Activated CD4-positive, alpha-beta memory T cell treated with anti-CD3 and anti-CD28 coated beads for 36 hours (primary cell): ENCODE measurements around the gene PTPRT. TPM values are rescaled to one million over a fixed set of nuclear protein-coding genes. Genes with fewer than 3 reads are reported as not detected.

ENCODE experiments used
- CTCF ChIA-PET: fragments of 350-600 bp; sonication (Branson Sonifier 250); formaldehyde crosslinking; loops from one replicate; lab custom pipeline; 2021; ENCODE audit warnings: antibody characterized with exemption, inconsistent platforms; lab: Charles Lee
- POLR2A ChIA-PET: fragments of 350-600 bp; sonication (Branson Sonifier 250); formaldehyde crosslinking; loops from one replicate; lab custom pipeline; 2021; ENCODE audit warnings: antibody characterized with exemption; lab: Charles Lee
- DNase-seq: peaks from one replicate; pipeline ENCODE4 v3.0.0-alpha.2; 2020
- H3K27ac Mint-ChIP-seq: one replicate; pipeline ENCODE4 v1.8.0; 2021; ENCODE audit warnings: mixed read lengths
- H3K27me3 Mint-ChIP-seq: one replicate; pipeline ENCODE4 v1.8.0; 2021; ENCODE audit warnings: mixed read lengths
- H3K36me3 Mint-ChIP-seq: one replicate; pipeline ENCODE4 v1.8.0; 2021; ENCODE audit warnings: mixed read lengths
- H3K4me1 Mint-ChIP-seq: one replicate; pipeline ENCODE4 v1.8.0; 2021; ENCODE audit warnings: low read depth, mixed read lengths
- H3K4me3 Mint-ChIP-seq: one replicate; pipeline ENCODE4 v1.8.0; 2021; ENCODE audit warnings: mild to moderate bottlenecking, mixed read lengths
- H3K9me3 Mint-ChIP-seq: one replicate; pipeline ENCODE4 v1.8.0; 2021; ENCODE audit warnings: mixed read lengths
- intact Hi-C: fragments of 100-400 bp; cut with micrococcal nuclease; formaldehyde crosslinking; loops from one replicate; pipeline ENCODE4 v1.15.1; 2023
- total RNA-seq, 2 experiments: library from RNA; stranded (reverse); gene quantifications; one replicate each; pipeline ENCODE4 v1.2.3, GENCODE V29; 2021

The PTPRT gene
- total RNA-seq, 2 experiments from 2014 or later: not detected

- Mint-ChIP-seq H3K27ac (no peak overlapping the region), H3K36me3 (no peaks in the 10 kb centered on the region), H3K4me3 (no peak overlapping the region), H3K4me1 (no peaks in the 10 kb centered on the region), H3K27me3 (no peaks in the 10 kb centered on the region), H3K9me3 (no peaks in the 10 kb centered on the region)
- ChIA-PET POLR2A (no interaction called here), CTCF (no interaction called here)
- DNase-seq: no peak
- intact Hi-C loops: no loop called here
These were observed 316.4 kb downstream of the PTPRT start for GRCh38 chr20:42873259-42873658.

- Mint-ChIP-seq H3K27ac (no peak overlapping the region), H3K4me1 (no peaks in the 10 kb centered on the region), H3K27me3 (no peaks in the 10 kb centered on the region), H3K9me3 (peaks cover 3% of the 10 kb centered on the region), H3K4me3 (no peak overlapping the region), H3K36me3 (no peaks in the 10 kb centered on the region)
- ChIA-PET POLR2A (no interaction called here), CTCF (no interaction called here)
- DNase-seq: no peak
- intact Hi-C loops: no loop called here
These were observed 325.6 kb downstream of the PTPRT start for GRCh38 chr20:42864116-42864515.

- no peaks in the 10 kb centered on the region for H3K4me1 Mint-ChIP-seq
- no peaks in the 10 kb centered on the region for H3K36me3 Mint-ChIP-seq
- peaks cover 3% of the 10 kb centered on the region for H3K9me3 Mint-ChIP-seq
- no peak overlapping the region for H3K4me3 Mint-ChIP-seq
- no peak overlapping the region for H3K27ac Mint-ChIP-seq
- intact Hi-C loops: no loop called here
- no peak for DNase-seq
- no peaks in the 10 kb centered on the region for H3K27me3 Mint-ChIP-seq
- CTCF ChIA-PET: no interaction called here
- POLR2A ChIA-PET: no interaction called here
These were observed 327.3 kb downstream of the PTPRT start for GRCh38 chr20:42862446-42862845.

GRCh38 chr20:42857446-42857845, 332.3 kb downstream of the PTPRT start:
- Mint-ChIP-seq H3K4me3 (no peak overlapping the region), H3K4me1 (no peaks in the 10 kb centered on the region)

GRCh38 chr20:42855896-42856295, 333.8 kb downstream of the PTPRT start:
- Mint-ChIP-seq H3K36me3 (no peaks in the 10 kb centered on the region), H3K27ac (no peak overlapping the region), H3K27me3 (no peaks in the 10 kb centered on the region), H3K4me1 (no peaks in the 10 kb centered on the region), H3K4me3 (no peak overlapping the region), H3K9me3 (peaks cover 1% of the 10 kb centered on the region)
- ChIA-PET CTCF (no interaction called here), POLR2A (no interaction called here)
- intact Hi-C loops: no loop called here
- no peak for DNase-seq

More at GRCh38 chr20:42857446-42857845, 332.3 kb downstream of the PTPRT start:
- no peaks in the 10 kb centered on the region for H3K27me3 Mint-ChIP-seq
- H3K27ac Mint-ChIP-seq: no peak overlapping the region
- no peaks in the 10 kb centered on the region for H3K36me3 Mint-ChIP-seq
- no peak for DNase-seq
- CTCF ChIA-PET: no interaction called here
- POLR2A ChIA-PET: no interaction called here
- no peaks in the 10 kb centered on the region for H3K9me3 Mint-ChIP-seq
- intact Hi-C loops: no loop called here

- H3K27me3 Mint-ChIP-seq: no peaks in the 10 kb centered on the region
- CTCF ChIA-PET: no interaction called here
- peaks cover 2% of the 10 kb centered on the region for H3K9me3 Mint-ChIP-seq
These were observed 337.0 kb downstream of the PTPRT start for GRCh38 chr20:42852691-42853090.

GRCh38 chr20:42846784-42847490, 342.8 kb downstream of the PTPRT start:
- CTCF ChIA-PET: no interaction called here
- no peak overlapping the region for H3K4me3 Mint-ChIP-seq
- H3K36me3 Mint-ChIP-seq: no peaks in the 10 kb centered on the region
- POLR2A ChIA-PET: no interaction called here
- intact Hi-C loops: no loop called here
- no peaks in the 10 kb centered on the region for H3K27me3 Mint-ChIP-seq
- H3K27ac Mint-ChIP-seq: no peak overlapping the region
- no peak for DNase-seq
- H3K9me3 Mint-ChIP-seq: peaks cover 8% of the 10 kb centered on the region
- no peaks in the 10 kb centered on the region for H3K4me1 Mint-ChIP-seq

More at GRCh38 chr20:42852691-42853090, 337.0 kb downstream of the PTPRT start:
- no peak for DNase-seq
- Mint-ChIP-seq H3K4me1 (no peaks in the 10 kb centered on the region), H3K27ac (no peak overlapping the region), H3K36me3 (no peaks in the 10 kb centered on the region), H3K4me3 (no peak overlapping the region)
- POLR2A ChIA-PET: no interaction called here
- intact Hi-C loops: no loop called here

- H3K4me3 Mint-ChIP-seq: no peak overlapping the region
These were observed 345.0 kb downstream of the PTPRT start for GRCh38 chr20:42844751-42845150.

GRCh38 chr20:42837456-42837855, 352.2 kb downstream of the PTPRT start:
- DNase-seq: no peak
- CTCF ChIA-PET: no interaction called here
- POLR2A ChIA-PET: no interaction called here
- no peaks in the 10 kb centered on the region for H3K36me3 Mint-ChIP-seq
- no peaks in the 10 kb centered on the region for H3K27me3 Mint-ChIP-seq
- no peaks in the 10 kb centered on the region for H3K4me1 Mint-ChIP-seq
- intact Hi-C loops: no loop called here
- H3K4me3 Mint-ChIP-seq: no peak overlapping the region
- no peak overlapping the region for H3K27ac Mint-ChIP-seq
- peaks cover 2% of the 10 kb centered on the region for H3K9me3 Mint-ChIP-seq

More at GRCh38 chr20:42844751-42845150, 345.0 kb downstream of the PTPRT start:
- intact Hi-C loops: no loop called here
- no peaks in the 10 kb centered on the region for H3K36me3 Mint-ChIP-seq
- DNase-seq: no peak
- no peaks in the 10 kb centered on the region for H3K4me1 Mint-ChIP-seq
- H3K9me3 Mint-ChIP-seq: peaks cover 6% of the 10 kb centered on the region
- CTCF ChIA-PET: no interaction called here
- H3K27me3 Mint-ChIP-seq: no peaks in the 10 kb centered on the region
- H3K27ac Mint-ChIP-seq: no peak overlapping the region
- POLR2A ChIA-PET: no interaction called here

- ChIA-PET POLR2A (no interaction called here), CTCF (no interaction called here)
- DNase-seq: no peak
- intact Hi-C loops: no loop called here
- Mint-ChIP-seq H3K36me3 (no peaks in the 10 kb centered on the region), H3K27ac (no peak overlapping the region), H3K4me1 (no peaks in the 10 kb centered on the region), H3K4me3 (no peak overlapping the region), H3K9me3 (peaks cover 2% of the 10 kb centered on the region), H3K27me3 (no peaks in the 10 kb centered on the region)
These were observed 353.4 kb downstream of the PTPRT start for GRCh38 chr20:42836339-42836738.

GRCh38 chr20:42807876-42808275, 381.8 kb downstream of the PTPRT start:
- intact Hi-C loops: no loop called here
- peaks cover 4% of the 10 kb centered on the region for H3K9me3 Mint-ChIP-seq
- POLR2A ChIA-PET: no interaction called here

GRCh38 chr20:42795111-42795695, 394.5 kb downstream of the PTPRT start:
- no peak for DNase-seq
- intact Hi-C loops: no loop called here
- H3K27me3 Mint-ChIP-seq: no peaks in the 10 kb centered on the region
- no peaks in the 10 kb centered on the region for H3K4me1 Mint-ChIP-seq
- H3K36me3 Mint-ChIP-seq: no peaks in the 10 kb centered on the region
- H3K27ac Mint-ChIP-seq: no peak overlapping the region
- H3K9me3 Mint-ChIP-seq: peaks cover 17% of the 10 kb centered on the region
- ChIA-PET POLR2A (no interaction called here), CTCF (no interaction called here)
- no peak overlapping the region for H3K4me3 Mint-ChIP-seq

More at GRCh38 chr20:42807876-42808275, 381.8 kb downstream of the PTPRT start:
- no peaks in the 10 kb centered on the region for H3K4me1 Mint-ChIP-seq
- no peak for DNase-seq
- H3K4me3 Mint-ChIP-seq: no peak overlapping the region
- H3K27me3 Mint-ChIP-seq: no peaks in the 10 kb centered on the region
- H3K27ac Mint-ChIP-seq: no peak overlapping the region
- CTCF ChIA-PET: no interaction called here
- no peaks in the 10 kb centered on the region for H3K36me3 Mint-ChIP-seq

- CTCF ChIA-PET: no interaction called here
- no peaks in the 10 kb centered on the region for H3K36me3 Mint-ChIP-seq
- DNase-seq: no peak
- no peaks in the 10 kb centered on the region for H3K27me3 Mint-ChIP-seq
- H3K4me1 Mint-ChIP-seq: no peaks in the 10 kb centered on the region
- no peak overlapping the region for H3K4me3 Mint-ChIP-seq
- H3K9me3 Mint-ChIP-seq: peaks cover 10% of the 10 kb centered on the region
- no peak overlapping the region for H3K27ac Mint-ChIP-seq
- intact Hi-C loops: no loop called here
- POLR2A ChIA-PET: no interaction called here
These were observed 397.7 kb downstream of the PTPRT start for GRCh38 chr20:42792052-42792451.
